ENCODE data around the gene TCL1A. TPM values are rescaled to one million over a fixed set of nuclear protein-coding genes. Genes with fewer than 3 reads are reported as not detected.

Gene TCL1A
- total and polyA plus RNA-seq, 10 of the 15 experiments (the other 5 are each of a cell fraction or from before 2014, with no cell fraction given) = 5.9 to 283 (median 113) TPM

- H3K27ac ChIP-seq (ENCODE audit: control insufficient read depth, insufficient read depth) = no peak overlapping the region
- BruUV-seq (replicated peaks) = no TSS peak
Measured at GRCh38 chr14:95739356-95739755, 25.4 kb upstream of the TCL1A start.

More at GRCh38 chr14:95739356-95739755, 25.4 kb upstream of the TCL1A start:
- Histone ChIP-seq H3K9ac (ENCODE audit: control insufficient read depth, insufficient read depth, low read length) (no peak overlapping the region), H2AFZ (ENCODE audit: control insufficient read depth, low read depth, low read length) (no peak overlapping the region), H3K79me2 (ENCODE audit: control insufficient read depth, insufficient read depth, low read length) (no peaks in the 10 kb centered on the region), H3K9me3 (replicated peaks; ENCODE audit: control insufficient read depth, insufficient read depth, low read length) (no peaks in the 10 kb centered on the region; the same call in 2 of the 3 replicates), H3K4me1 (ENCODE audit: control insufficient read depth, insufficient read depth, low read length) (no peaks in the 10 kb centered on the region), H4K20me1 (ENCODE audit: control insufficient read depth, insufficient read depth) (no peaks in the 10 kb centered on the region), H3K36me3 (ENCODE audit: control insufficient read depth in 2 of 2, insufficient read depth in 2 of 2, low read length in 1 of 2) (no peaks in the 10 kb centered on the region), H3K4me3 (no peak overlapping the region), H3K4me2 (ENCODE audit: control insufficient read depth, insufficient read depth) (no peak overlapping the region), H3K27me3 (replicated peaks in 1 of 2; ENCODE audit: control insufficient read depth in 2 of 2, insufficient read depth in 2 of 2, low read length in 1 of 2) (no peaks in the 10 kb centered on the region)
- 90% methylated on average over 1 of the region's 1 CpG for WGBS (ENCODE audit: insufficient coverage, insufficient replicate concordance, low lambda C conversion rate, missing lambda C conversion rate)
- in situ Hi-C loops (cut with MboI) (no loop called here), intact Hi-C loops (cut with micrococcal nuclease; ENCODE audit: unreplicated experiment) (no loop called here)
- DNase-seq (ENCODE audit: low read depth, low spot score) = no peak
- ATAC-seq = no peak
- ChIA-PET RAD21 (ENCODE audit: unreplicated experiment) (no interaction called here), CTCF (no interaction called here), SMC1A (ENCODE audit: uncharacterized antibody, unreplicated experiment) (interaction anchor here (1.4 kb wide), 1 partner anchor 21 kb away, joined by 3 read pairs; no protein-coding TSS in a partner anchor), POLR2A (no interaction called here)
- no peak for TF ChIP-seq PAX5 (IDR thresholded peaks at IDR 0.05; ENCODE audit: borderline replicate concordance, low read depth, low read length)
- TF ChIP-seq ATF2 (IDR thresholded peaks at IDR 0.05; ENCODE audit: low read length) = no peak
- TF ChIP-seq BCLAF1 (IDR thresholded peaks at IDR 0.05) = no peak
- no peak for TF ChIP-seq MEF2B (IDR thresholded peaks at IDR 0.05; ENCODE audit: partially characterized antibody, poor library complexity, severe bottlenecking)
- no peak for TF ChIP-seq ZNF384 (IDR thresholded peaks at IDR 0.05; ENCODE audit: borderline replicate concordance, low read depth, low read length)
- no peak for TF ChIP-seq ESRRA (IDR thresholded peaks at IDR 0.05; ENCODE audit: low read length)
- no peak for TF ChIP-seq SUZ12 (IDR thresholded peaks at IDR 0.05; ENCODE audit: unreplicated experiment)
- TF ChIP-seq NFYA (IDR thresholded peaks at IDR 0.05; ENCODE audit: borderline replicate concordance, low read depth, low read length) = no peak
- FAIRE-seq = no peak

Data from GM12878 (cell line).